ENCODE data around the gene PDXP.
"Not testable (repeated sequence)": the region's sequence is repeated elsewhere in the genome, so short reads cannot be mapped to it uniquely, and the experiment has no call there.

Gene PDXP

DNA sequence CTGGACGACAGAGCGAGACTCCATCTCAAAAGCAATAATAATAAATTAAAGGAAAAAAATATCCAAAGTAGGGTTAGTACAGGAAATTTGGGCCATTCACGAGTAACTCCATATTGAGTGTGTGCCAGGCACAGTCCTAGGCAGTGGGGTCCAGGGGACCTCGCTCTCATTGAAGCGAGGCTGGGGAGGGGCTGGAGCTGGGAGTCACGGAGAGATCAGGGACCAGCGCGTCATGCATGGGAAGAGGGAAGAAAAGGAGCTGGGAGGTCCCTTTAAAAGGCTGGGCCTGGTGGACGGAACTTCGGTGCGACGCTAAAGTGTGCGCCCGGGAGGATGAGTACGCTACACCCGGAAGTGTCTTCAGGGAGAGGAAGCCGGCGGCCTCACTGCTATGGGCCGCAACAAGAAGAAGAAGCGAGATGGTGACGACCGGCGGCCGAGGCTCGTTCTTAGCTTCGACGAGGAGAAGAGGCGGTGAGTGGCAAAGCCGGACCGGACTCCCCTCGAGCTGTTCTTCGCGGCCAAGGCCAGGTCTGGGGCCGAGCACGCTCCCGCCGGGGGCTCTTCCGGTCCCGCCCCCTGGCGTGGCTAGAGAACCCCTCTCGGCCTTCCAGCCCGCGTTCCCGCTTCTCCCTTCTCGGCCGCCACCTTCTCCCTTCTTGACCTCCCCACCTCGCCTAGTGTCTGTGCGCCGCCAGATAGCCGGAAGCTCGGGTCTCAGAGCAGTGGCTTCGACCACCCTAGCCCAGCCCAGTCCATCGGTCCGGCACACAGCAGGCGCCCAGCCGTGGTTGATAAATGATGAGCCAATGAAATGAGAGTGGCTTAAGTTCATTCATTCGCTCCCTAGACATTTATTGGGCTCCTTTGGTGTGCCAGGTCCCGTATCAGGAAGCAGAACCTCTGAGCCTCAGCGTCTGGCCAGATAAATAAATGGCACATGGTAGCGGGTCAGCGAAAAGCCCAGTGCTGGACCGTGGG is 27.8 kb downstream of the PDXP start, which contains the start of gene NOL12:
Gene NOL12 (plus strand): TSS at position 342 of the 981 bp plus-strand sequence. CDS start 50 bp downstream, at position 392.
- no peaks in the 10 kb centered on the region for H3K9me3 ChIP-seq
- peak within 1 kb of the TSS; percentile 98 for H3K4me3 ChIP-seq (ENCODE audit: low read depth, low read length)
- TF ChIP-seq, protein P1, sequence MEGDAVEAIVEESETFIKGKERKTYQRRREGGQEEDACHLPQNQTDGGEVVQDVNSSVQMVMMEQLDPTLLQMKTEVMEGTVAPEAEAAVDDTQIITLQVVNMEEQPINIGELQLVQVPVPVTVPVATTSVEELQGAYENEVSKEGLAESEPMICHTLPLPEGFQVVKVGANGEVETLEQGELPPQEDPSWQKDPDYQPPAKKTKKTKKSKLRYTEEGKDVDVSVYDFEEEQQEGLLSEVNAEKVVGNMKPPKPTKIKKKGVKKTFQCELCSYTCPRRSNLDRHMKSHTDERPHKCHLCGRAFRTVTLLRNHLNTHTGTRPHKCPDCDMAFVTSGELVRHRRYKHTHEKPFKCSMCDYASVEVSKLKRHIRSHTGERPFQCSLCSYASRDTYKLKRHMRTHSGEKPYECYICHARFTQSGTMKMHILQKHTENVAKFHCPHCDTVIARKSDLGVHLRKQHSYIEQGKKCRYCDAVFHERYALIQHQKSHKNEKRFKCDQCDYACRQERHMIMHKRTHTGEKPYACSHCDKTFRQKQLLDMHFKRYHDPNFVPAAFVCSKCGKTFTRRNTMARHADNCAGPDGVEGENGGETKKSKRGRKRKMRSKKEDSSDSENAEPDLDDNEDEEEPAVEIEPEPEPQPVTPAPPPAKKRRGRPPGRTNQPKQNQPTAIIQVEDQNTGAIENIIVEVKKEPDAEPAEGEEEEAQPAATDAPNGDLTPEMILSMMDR (IDR thresholded peaks at IDR 0.05; ENCODE audit: low read depth, low read length): no peak
- no peaks in the 10 kb centered on the region for H3K4me1 ChIP-seq
- no peaks in the 10 kb centered on the region for H3K27me3 ChIP-seq
- H3K36me3 ChIP-seq: peaks cover 25% of the 10 kb centered on the region
- DNase-seq: peak; percentile 84

DNA sequence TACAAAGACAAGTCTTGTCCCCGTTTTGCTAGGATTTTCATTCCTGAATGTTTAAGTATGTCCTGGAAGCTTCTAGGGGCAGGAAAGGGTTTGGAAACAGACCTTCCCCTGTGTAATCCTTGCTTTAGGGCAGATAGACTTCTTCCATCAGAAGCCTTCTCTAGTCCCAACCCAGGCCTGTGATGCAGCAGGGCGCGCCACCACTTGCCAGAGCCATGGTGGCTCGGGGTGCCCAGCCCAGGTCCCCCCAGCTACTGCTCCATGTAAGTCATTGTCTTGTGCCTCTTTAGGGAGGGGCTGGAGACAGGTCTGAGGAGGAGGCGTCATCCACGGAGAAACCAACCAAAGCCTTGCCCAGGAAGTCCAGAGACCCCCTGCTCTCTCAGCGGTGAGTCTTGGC is 31.9 kb downstream of the PDXP start:
- Histone ChIP-seq H3K27me3 (no peaks in the 10 kb centered on the region), H3K4me3 (ENCODE audit: low read depth, low read length) (no peak overlapping the region), H3K9me3 (no peaks in the 10 kb centered on the region), H3K4me1 (no peaks in the 10 kb centered on the region), H3K36me3 (peaks cover 50% of the 10 kb centered on the region)
- TF ChIP-seq, protein P1 (IDR thresholded peaks at IDR 0.05; ENCODE audit: low read depth, low read length): no peak
- no peak for DNase-seq

DNA sequence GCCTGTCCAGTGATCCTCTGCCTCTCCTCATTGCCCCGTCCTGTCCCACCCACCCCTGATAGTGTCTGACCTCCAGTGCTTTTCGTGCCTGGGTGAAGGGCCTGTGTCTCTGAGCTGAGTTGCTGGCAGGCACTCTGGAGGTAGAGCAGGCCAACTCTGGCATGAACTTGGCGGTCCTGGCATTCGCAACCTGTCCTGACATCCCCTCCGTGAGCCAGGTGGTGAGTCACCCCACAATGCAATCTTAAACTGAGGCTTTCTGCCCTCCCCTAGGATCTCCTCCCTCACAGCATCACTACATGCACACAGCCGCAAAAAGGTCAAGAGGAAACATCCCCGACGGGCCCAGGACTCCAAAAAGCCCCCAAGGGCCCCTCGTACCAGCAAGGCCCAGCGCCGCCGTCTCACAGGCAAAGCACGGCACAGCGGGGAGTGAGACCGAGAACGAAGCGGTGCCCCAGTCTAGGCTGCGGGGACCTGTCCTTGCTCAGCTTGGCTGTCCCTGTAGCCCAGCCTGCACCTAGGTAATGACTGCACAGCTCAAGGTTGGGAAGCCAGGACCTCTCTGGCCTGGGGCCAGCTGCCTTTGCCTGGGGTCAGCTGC is 32.5 kb downstream of the PDXP start:
- TF ChIP-seq, protein P1 (IDR thresholded peaks at IDR 0.05; ENCODE audit: low read depth, low read length): no peak
- peaks cover 4% of the 10 kb centered on the region for H3K4me1 ChIP-seq
- H3K9me3 ChIP-seq: no peaks in the 10 kb centered on the region
- no peaks in the 10 kb centered on the region for H3K27me3 ChIP-seq
- no peak for DNase-seq
- H3K4me3 ChIP-seq (ENCODE audit: low read depth, low read length): no peak overlapping the region
- H3K36me3 ChIP-seq: peaks cover 50% of the 10 kb centered on the region

DNA sequence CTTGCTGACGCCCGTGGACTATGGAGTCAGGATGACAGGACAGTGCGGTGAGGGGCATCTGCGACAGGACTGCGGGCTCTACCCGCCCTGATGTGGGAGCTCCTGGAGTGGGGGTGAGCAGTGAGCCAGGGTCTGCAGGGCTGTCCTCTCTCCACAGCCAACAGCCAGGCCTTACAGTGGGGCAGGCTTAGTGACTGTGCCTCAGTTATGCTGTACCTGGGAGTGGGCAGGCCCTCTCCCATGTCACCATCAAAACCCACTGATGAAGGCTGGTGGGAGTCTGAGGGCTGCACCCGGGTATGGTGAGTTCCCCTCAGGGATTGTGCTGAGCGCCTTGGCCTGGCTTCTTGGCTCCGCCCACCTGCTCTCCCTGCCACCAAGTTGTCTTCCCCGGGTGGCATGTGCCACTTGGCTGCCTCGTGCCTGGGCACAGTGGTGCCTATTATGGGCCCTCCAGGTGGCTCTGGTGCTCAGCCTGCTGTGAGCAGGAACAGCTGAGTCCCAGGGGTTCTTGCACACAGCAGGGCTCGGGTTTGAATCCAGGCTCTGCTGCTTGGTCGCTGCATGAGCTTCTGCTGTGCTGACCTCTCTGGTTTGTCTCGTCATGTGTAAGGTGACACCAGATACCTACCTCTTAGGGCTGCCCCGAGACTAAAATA is 34.2 kb downstream of the PDXP start:
- DNase-seq: no peak
- H3K4me1 ChIP-seq: peaks cover 10% of the 10 kb centered on the region
- peaks cover 50% of the 10 kb centered on the region for H3K36me3 ChIP-seq
- no peak overlapping the region for H3K4me3 ChIP-seq (ENCODE audit: low read depth, low read length)
- H3K27me3 ChIP-seq: no peaks in the 10 kb centered on the region
- no peaks in the 10 kb centered on the region for H3K9me3 ChIP-seq
- TF ChIP-seq, protein P1 (IDR thresholded peaks at IDR 0.05; ENCODE audit: low read depth, low read length): no peak

DNA sequence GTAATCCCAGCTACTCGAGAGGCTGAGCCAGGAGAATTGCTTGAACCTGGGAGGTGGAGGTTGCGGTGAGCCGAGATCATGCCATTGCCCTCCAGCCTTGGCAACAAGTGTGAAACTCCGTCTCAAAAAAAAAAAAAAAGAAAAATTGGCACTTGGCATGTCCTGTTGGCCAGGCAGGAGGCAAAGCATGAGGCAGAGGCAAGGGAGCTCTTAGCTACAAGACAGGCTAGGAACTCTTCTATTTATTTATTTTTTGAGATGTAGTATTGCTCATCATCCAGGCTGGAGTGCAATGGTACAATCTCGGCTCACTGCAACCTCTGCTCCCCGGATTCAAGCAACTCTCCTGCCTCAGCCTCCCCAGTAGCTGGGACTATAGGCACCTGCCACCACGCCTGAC is 35.6 kb downstream of the PDXP start:
- H3K4me1 ChIP-seq: not testable (repeated sequence)

DNA sequence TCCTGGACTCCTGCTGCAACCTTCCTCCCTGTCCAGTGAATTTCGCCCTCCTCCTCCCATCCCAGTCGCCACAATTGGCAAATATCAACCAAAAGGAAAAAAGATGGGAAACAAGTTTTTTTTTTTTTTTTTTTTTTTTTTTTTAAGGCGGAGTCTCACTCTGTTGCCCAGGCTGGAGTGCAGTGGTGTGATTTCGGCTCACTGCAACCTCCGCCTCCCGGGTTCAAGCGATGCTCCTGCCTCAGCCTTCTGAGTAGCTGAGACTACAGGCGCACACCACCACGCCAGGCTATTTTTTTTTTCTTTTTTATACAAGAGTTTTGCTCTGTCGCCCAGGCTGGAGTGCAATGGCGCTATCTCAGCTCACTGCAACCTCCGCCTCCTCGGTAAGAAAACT is 37.7 kb downstream of the PDXP start:
- not testable (repeated sequence) for DNase-seq

More for the DNA sequence above, 35.6 kb downstream of the PDXP start:
- not testable (repeated sequence) for H3K4me3 ChIP-seq (ENCODE audit: low read depth, low read length); H3K9me3 ChIP-seq; DNase-seq; H3K27me3 ChIP-seq
- peaks cover 38% of the 10 kb centered on the region for H3K36me3 ChIP-seq

More for the DNA sequence above, 37.7 kb downstream of the PDXP start:
- not testable (repeated sequence) for H3K4me1 ChIP-seq, H3K27me3 ChIP-seq, H3K9me3 ChIP-seq
- Histone ChIP-seq H3K4me3 (ENCODE audit: low read depth, low read length) (peak overlapping the region; percentile 30; the same call in 1 of the 2 replicates), H3K36me3 (peaks cover 24% of the 10 kb centered on the region)

All from BE2C (cell line).